ENCODE measurements around the gene IL6ST.
"Not testable (repeated sequence)": the region's sequence is repeated elsewhere in the genome, so short reads cannot be mapped to it uniquely, and the experiment has no call there.

Gene IL6ST

DNA sequence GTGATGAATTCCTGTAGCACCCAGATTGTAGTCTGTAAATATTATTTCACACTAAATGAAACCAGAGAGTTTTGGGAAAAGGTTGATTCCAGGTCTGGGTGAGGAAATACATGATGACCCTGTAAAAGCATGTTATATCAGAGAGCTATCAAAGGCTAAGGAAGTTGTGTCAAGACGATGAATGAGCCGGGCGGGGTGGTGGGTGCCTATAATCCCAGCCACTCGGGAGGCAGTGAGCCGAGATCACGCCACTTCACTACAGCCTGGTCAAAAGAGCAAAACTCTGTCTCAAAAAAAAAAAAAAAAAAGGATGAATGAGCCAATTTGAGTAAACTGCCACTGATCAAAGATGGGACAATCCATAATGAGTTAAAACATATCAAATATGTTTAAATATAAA lies 29.2 kb downstream of the IL6ST start:
- H2AFZ ChIP-seq (ENCODE audit: low read length) = no peak overlapping the region
- H3K4me1 ChIP-seq (ENCODE audit: insufficient read depth, low read length, severe bottlenecking) = no peaks in the 10 kb centered on the region
- H3K9me2 ChIP-seq (ENCODE audit: low read depth, low read length) = no peaks in the 10 kb centered on the region
- no peaks in the 10 kb centered on the region for H3K79me2 ChIP-seq (ENCODE audit: insufficient read depth, low read length)
- TF ChIP-seq EZH2 (IDR thresholded peaks at IDR 0.05; ENCODE audit: borderline replicate concordance, low read length) = no peak
- TF ChIP-seq CTCF (IDR thresholded peaks at IDR 0.05; ENCODE audit: low read length) = no peak
- no peaks in the 10 kb centered on the region for H3K9me3 ChIP-seq (ENCODE audit: low read length)
- no peak overlapping the region for H3K27ac ChIP-seq (ENCODE audit: low read depth, low read length, poor library complexity, severe bottlenecking)
- H3K4me3 ChIP-seq (ENCODE audit: low read depth, low read length, poor library complexity, severe bottlenecking) = no peak overlapping the region
- no peaks in the 10 kb centered on the region for H4K20me1 ChIP-seq (ENCODE audit: insufficient read depth, low read length)
- no peak overlapping the region for H3K9ac ChIP-seq (ENCODE audit: low read length)
- H3K36me3 ChIP-seq (ENCODE audit: insufficient read depth, low read length) = no peaks in the 10 kb centered on the region
- H3K4me2 ChIP-seq (ENCODE audit: low read length) = no peak overlapping the region
- no peaks in the 10 kb centered on the region for H3K27me3 ChIP-seq (ENCODE audit: insufficient read depth, low read length)
- no peaks in the 10 kb centered on the region for H3F3A ChIP-seq (ENCODE audit: insufficient read depth, low read length)

GRCh38 chr5:55960779-55961178 lies 34.0 kb downstream of the IL6ST start:
- no peaks in the 10 kb centered on the region for H3K27me3 ChIP-seq (ENCODE audit: insufficient read depth, low read length)
- no peaks in the 10 kb centered on the region for H3K9me2 ChIP-seq (ENCODE audit: low read depth, low read length)
- H3K4me2 ChIP-seq (ENCODE audit: low read length) = no peak overlapping the region
- H3K79me2 ChIP-seq (ENCODE audit: insufficient read depth, low read length) = no peaks in the 10 kb centered on the region
- no peak overlapping the region for H3K9ac ChIP-seq (ENCODE audit: low read length)
- H3K9me3 ChIP-seq (ENCODE audit: low read length) = no peaks in the 10 kb centered on the region
- H3K4me1 ChIP-seq (ENCODE audit: insufficient read depth, low read length, severe bottlenecking) = no peaks in the 10 kb centered on the region
- TF ChIP-seq EZH2 (IDR thresholded peaks at IDR 0.05; ENCODE audit: borderline replicate concordance, low read length) = no peak
- no peak for TF ChIP-seq CTCF (IDR thresholded peaks at IDR 0.05; ENCODE audit: low read length)
- H3F3A ChIP-seq (ENCODE audit: insufficient read depth, low read length) = no peaks in the 10 kb centered on the region
- H3K4me3 ChIP-seq (ENCODE audit: low read depth, low read length, poor library complexity, severe bottlenecking) = no peak overlapping the region
- no peak overlapping the region for H3K27ac ChIP-seq (ENCODE audit: low read depth, low read length, poor library complexity, severe bottlenecking)
- H3K36me3 ChIP-seq (ENCODE audit: insufficient read depth, low read length) = no peaks in the 10 kb centered on the region
- H4K20me1 ChIP-seq (ENCODE audit: insufficient read depth, low read length) = no peaks in the 10 kb centered on the region
- H2AFZ ChIP-seq (ENCODE audit: low read length) = no peak overlapping the region

DNA sequence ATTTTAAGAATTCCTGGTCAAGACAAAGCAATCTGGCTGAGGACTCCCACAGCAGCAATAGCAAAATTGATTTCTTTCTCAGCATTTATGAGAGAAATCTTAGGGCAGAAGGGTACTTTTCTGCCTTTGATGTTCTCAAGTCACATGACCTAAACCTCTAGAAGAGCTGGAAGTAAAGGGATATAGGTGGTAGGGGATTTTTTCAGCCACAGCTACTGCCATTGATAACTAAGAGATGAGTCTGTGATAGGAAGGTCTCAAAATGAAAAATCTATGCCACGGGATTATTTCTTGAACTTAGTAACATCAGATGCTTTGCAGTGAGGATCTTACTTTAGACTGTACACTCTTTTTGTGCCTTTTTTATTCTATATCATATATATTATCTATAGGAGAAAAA lies 35.6 kb downstream of the IL6ST start:
- Histone ChIP-seq H3K9ac (ENCODE audit: low read length) (no peak overlapping the region), H2AFZ (ENCODE audit: low read length) (no peak overlapping the region), H3K4me3 (ENCODE audit: low read depth, low read length, poor library complexity, severe bottlenecking) (no peak overlapping the region), H3K79me2 (ENCODE audit: insufficient read depth, low read length) (no peaks in the 10 kb centered on the region), H3K4me1 (ENCODE audit: insufficient read depth, low read length, severe bottlenecking) (no peaks in the 10 kb centered on the region), H3K27me3 (ENCODE audit: insufficient read depth, low read length) (no peaks in the 10 kb centered on the region), H3K27ac (ENCODE audit: low read depth, low read length, poor library complexity, severe bottlenecking) (no peak overlapping the region), H4K20me1 (ENCODE audit: insufficient read depth, low read length) (no peaks in the 10 kb centered on the region), H3K9me3 (ENCODE audit: low read length) (no peaks in the 10 kb centered on the region), H3K9me2 (ENCODE audit: low read depth, low read length) (no peaks in the 10 kb centered on the region), H3K4me2 (ENCODE audit: low read length) (no peak overlapping the region), H3K36me3 (ENCODE audit: insufficient read depth, low read length) (no peaks in the 10 kb centered on the region), H3F3A (ENCODE audit: insufficient read depth, low read length) (no peaks in the 10 kb centered on the region)
- TF ChIP-seq EZH2 (IDR thresholded peaks at IDR 0.05; ENCODE audit: borderline replicate concordance, low read length) = no peak
- no peak for TF ChIP-seq CTCF (IDR thresholded peaks at IDR 0.05; ENCODE audit: low read length)

DNA sequence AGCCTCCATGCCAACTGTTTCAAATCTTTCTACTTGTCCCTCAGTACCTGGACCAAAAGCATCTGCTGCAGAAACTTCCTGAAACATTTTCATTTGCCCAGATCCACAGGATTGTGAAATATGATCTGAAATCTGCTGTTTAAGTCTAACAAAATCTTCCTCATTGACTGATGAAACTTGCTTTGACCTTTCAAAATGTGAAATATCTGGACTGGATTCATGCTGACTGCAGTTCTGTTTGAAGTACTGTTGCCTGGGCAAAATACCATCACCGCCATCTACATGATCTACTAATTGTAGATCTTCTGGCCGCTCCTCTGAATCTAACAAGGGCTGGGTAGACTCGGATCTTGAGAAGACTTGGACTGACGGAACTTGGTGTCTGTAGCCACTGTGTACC lies 53.6 kb downstream of the IL6ST start:
- H3K9me3 ChIP-seq (ENCODE audit: low read length); H3K79me2 ChIP-seq (ENCODE audit: insufficient read depth, low read length); H3K4me2 ChIP-seq (ENCODE audit: low read length); H3F3A ChIP-seq (ENCODE audit: insufficient read depth, low read length); H3K9ac ChIP-seq (ENCODE audit: low read length); H4K20me1 ChIP-seq (ENCODE audit: insufficient read depth, low read length); H3K27me3 ChIP-seq (ENCODE audit: insufficient read depth, low read length); H3K4me3 ChIP-seq (ENCODE audit: low read depth, low read length, poor library complexity, severe bottlenecking); H3K36me3 ChIP-seq (ENCODE audit: insufficient read depth, low read length); H3K9me2 ChIP-seq (ENCODE audit: low read depth, low read length); H3K4me1 ChIP-seq (ENCODE audit: insufficient read depth, low read length, severe bottlenecking); H3K27ac ChIP-seq (ENCODE audit: low read depth, low read length, poor library complexity, severe bottlenecking); H2AFZ ChIP-seq (ENCODE audit: low read length): not testable (repeated sequence)

GRCh38 chr5:55937598-55937997 lies 57.2 kb downstream of the IL6ST start:
- H3K79me2 ChIP-seq (ENCODE audit: insufficient read depth, low read length); H4K20me1 ChIP-seq (ENCODE audit: insufficient read depth, low read length): not testable (repeated sequence)

More at GRCh38 chr5:55937598-55937997, 57.2 kb downstream of the IL6ST start:
- H3K9me2 ChIP-seq (ENCODE audit: low read depth, low read length); H2AFZ ChIP-seq (ENCODE audit: low read length); H3K4me1 ChIP-seq (ENCODE audit: insufficient read depth, low read length, severe bottlenecking); H3K4me2 ChIP-seq (ENCODE audit: low read length); H3F3A ChIP-seq (ENCODE audit: insufficient read depth, low read length); H3K4me3 ChIP-seq (ENCODE audit: low read depth, low read length, poor library complexity, severe bottlenecking); H3K9me3 ChIP-seq (ENCODE audit: low read length); H3K36me3 ChIP-seq (ENCODE audit: insufficient read depth, low read length); H3K27me3 ChIP-seq (ENCODE audit: insufficient read depth, low read length); H3K27ac ChIP-seq (ENCODE audit: low read depth, low read length, poor library complexity, severe bottlenecking); H3K9ac ChIP-seq (ENCODE audit: low read length): not testable (repeated sequence)
